HG02973 (cell line): ENCODE data around the gene DUT.

ENCODE experiments used
- ATAC-seq: cut with Tn5 transposase; IDR thresholded peaks from one replicate; pipeline ENCODE4 v1.9.1; 2021; ENCODE audit warnings: moderate library complexity; ENCODE audit not compliant: unreplicated experiment

Gene DUT

DNA sequence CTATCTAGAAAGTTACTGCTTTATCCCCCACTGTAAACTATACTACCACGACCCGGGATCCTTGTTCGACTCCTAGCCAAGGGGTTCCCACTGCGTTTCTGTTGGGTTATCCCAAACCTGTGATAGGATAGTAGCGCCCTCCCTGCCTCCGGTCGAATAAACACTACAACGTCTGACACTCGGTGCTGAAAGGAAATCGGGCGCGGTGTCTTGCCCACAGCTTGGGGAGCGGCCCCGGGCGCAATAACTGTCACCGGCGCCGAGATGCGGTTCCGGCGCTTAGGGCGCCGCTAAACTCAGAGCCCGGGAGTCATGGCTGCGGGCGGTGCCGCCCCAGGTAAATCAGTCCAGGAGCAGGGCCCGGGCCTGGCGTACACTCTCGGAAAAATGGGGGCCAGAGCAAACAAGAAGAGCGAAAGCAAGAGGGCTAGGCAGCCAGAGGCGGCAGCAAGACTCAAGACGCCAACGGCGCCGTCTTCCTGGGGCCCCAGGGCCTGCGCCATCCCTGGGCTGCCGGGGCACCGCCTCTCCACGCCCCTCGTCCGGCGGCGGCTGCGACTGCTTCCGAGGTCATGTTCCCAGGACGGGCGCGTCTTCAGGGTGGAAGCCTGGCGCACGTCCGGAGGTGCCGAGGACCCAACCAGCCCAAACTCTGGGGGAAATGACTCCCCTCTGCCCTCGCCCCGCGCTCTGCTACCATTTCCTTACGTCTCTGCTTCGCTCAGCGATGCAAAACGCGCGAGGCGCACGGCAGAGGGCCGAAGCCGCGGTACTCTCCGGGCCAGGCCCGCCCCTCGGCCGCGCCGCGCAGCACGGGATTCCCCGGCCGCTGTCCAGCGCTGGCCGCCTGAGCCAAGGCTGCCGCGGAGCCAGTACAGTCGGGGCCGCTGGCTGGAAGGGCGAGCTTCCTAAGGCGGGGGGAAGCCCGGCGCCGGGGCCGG is at the start of gene DUT:
TSS of gene DUT (plus strand) at position 575 of the 941 bp plus-strand sequence. CDS start at position 662, 87 bp downstream.
- peak; percentile 79 for ATAC-seq

DNA sequence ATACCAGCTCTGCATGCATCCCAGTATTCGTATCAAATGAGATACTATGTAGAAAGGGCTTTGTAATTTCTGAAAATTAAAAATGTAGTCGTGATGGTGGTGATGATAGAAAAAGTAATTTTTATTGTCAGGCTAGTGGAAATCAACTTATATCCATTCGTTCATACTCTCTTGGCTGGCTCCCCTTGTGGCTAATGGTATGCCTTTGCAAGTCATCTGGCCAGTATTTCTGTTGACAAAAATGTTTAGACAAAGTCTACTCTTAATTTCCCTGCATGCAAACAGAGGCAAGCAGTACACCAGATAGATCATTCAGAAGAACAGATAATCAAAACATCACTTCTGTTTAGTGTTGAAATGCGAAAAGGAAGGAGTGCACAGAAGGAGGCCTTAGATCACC is 49.6 kb upstream of the DUT start:
- ATAC-seq = no peak

DNA sequence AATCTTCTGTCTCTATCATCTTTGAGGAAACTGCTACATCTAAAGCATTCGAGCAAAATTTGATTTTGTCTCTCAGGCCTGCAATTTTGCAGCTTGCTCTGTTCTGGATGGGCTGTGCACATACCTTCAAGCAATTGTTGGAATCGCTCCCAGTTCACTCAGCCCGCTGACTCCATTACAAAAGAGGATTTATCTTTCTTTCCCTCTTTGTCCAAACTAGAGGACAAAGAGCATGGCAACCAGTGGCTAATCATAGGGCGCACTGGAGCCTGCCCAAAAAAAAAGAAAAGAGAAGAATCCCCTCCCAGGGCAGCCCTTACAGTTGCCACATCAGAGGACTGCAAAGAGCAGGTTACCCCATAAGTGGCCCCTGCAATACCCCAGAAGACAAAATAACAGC is 49.0 kb upstream of the DUT start:
- ATAC-seq = no peak

DNA sequence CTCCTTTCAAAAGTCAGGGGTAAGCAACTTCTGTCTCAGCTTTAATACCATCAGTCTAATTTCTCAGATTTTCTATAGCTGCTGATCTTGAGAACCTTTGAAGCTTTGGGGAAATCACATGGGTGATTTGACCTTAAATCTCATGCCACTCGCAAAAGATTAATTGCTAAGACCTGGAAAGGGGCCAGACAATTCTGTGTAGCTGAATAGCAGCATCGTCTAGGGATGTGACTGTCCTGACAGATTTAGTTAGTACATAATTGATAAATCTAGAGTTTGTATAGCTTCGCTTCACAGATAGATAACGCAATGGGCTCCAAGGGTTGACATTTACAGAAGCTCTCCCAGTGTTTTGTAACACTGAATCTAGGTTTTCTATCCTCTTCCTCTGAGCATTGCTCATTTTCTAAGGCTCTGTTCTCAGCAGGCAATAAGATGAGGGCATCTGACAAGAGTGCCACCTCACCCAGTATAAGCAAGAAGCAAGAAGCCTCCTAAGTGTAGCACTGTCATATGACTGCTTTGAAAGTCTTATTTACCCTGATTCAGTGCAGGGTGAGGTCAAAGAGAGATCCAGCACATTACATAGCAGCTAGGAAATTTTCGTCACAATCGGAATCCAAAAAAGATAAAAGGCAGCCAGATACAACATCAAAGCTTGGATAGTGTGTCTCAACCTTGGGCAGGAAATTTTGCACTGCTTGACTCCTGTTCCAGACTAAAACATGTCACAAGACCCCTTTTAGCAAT is 47.7 kb upstream of the DUT start:
- ATAC-seq = no peak

DNA sequence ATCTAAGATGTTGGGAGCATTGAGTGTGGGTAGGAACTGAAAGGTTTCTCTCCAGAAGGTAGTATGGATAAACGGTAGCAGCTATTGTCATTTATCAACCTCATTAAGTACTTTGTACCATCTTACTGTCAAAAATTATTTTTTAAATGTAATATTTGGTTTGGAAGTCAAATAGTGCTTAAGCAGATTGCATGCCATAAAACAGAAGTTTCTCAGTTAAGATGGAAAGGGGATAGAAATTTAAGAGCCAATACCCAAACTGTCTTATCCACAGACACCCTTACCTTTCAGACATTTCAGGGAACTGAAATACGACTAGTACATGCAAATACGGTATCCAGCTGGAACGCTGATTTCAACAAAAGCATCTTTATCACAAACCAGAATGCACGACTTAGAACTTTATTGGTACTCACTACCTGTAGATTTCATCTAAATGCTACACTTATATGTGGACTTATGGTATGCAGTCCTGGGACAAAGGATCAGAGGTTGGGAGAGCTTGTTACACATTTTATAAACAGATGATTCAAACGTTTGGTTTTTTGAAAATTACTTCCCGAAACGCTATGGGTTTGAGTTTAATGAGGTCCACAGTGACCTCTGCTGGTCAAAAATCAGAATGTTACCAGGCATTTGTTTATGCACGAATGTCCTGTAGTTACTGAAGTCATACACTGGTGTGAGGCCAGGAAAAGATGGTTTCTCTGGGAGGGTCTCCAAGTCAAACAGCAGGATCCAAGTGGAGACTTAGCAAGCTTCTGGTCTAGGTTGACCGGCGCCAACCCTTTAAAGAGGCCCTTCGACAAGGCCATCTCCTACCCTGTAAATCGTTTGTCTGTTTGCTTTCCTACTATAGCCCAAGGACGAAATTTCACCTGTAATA is 45.7 kb upstream of the DUT start:
- peak; percentile 81 for ATAC-seq

DNA sequence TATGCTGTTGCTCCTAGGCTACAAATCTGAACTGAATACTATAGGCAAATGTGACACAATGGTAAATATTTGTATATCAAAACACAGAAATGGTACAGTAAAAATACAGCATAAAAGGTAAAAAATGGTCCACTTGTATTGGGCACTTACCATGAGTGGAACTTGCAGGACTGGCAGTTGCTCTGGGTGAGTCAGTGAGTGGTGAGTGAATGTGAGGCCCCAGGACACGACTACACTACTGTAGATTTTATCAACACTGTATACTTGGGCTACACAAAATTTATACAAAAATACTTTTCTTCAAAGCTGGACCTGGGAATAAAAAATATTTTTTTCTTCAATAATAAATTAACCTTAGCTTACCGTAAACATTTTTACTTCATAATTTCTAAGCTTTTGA is 41.6 kb upstream of the DUT start:
- no peak for ATAC-seq

DNA sequence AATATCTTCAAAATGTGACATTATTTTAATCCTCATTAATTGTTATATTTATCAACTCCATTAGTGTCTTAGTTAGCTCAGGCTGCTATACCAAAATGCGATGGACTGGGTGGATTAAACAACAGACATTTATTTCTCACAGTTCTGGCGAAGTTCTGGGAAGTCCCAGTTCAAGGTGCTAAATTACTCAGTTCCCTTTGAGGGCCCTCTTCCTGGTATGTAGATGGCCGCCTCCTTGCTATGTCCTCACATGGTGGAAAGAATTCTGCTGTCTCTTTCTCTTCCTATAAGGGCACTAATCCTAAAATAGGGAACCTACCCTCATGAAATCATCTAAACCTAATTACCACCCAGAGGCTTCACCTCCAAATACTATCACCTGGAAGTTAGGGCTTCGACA is 38.8 kb upstream of the DUT start:
- no peak for ATAC-seq

DNA sequence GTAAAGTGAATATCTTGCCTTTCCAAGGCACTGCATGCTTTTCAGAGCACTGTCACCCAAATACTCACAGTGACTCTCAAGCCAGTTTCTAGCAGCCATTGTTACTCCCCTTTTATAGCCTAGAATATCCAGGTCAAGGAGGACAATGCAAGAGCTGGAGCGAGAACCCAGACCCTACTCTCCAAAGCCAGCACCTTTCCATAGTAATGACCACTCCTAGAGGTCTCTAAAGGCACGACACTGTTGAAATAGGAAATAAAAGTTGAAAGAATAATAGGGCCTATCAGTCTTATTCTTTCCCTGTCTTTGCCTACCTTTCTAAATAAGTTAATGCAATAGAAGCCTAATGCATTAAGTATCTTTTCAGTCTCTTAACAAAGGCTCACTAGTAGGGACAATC is 33.6 kb upstream of the DUT start:
- ATAC-seq = no peak

DNA sequence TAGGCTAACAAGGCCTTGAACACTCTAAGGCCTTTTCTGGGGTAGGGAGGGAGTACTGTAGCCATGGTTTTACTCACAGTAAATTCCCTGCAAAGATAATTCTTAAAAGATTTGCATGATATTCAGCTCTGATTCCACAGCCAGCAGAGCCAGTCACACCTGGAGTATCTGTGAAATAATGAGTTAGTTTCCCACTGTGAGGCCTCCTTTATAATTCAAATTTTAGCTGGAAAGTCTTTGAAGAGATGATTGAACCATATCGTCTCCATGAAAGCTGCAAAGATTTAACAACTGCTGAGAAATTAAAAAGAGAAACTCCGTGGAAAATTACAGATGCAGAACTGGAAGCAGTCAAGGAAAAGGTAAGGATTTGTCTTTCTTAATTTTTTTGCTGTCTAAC is 32.3 kb upstream of the DUT start:
- ATAC-seq = no peak

DNA sequence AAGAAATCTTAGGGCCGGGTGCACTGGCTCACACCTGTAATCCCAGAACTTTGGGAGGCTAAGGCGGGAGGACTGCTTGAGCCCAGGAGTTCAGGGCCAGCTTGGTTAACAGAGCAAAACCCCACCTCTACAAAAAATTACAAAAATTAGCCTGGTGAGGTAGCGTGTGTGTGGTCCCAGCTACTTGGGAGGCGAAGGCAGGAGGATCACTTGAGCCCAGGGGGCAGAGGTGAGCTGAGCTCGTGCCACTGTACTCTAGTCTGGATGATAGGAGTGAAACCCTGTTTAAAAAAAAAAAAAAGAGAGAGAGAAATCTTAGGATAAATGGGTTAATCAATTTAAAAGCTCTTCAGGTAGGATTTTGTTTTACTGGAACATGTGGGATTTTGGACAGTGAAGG is 31.2 kb upstream of the DUT start:
- no peak for ATAC-seq

DNA sequence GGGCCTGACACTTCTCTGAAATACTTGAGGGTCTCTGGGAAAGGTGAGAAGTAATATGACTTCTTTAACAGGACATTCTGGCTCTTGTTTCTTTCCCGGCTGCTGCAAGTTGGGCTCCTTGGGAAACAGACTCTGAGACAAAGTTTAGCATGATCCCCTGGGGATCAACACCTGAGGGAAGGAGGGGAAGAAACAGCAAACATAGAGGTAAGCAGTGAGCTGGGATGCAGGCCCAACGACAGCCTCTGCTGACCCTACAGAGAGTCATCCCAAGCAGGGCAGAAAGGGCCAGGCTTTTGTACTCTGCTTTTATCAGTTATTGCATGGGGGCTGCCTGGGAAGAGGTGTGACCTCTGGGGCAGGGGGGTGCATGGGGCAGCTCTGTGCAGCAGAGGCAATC is 26.8 kb upstream of the DUT start:
- ATAC-seq = no peak

DNA sequence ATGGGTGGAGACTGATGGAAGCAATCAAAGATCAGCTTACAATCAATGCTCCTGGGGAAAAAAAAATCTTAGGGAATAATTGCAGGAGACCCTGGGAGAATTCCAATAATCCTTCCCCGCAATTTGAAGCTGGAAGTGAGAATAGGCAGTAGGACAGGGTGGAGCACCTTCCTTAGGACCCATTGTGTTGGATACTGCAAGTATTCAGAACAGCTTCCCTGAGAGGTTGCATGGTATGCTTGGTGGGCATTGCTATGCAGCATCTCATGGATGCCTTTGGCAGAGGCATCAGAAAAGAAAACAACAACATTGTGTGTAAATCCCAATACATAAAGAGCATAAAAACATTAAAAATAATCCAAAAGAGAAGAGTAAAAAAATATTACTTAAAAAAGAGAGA is 24.6 kb upstream of the DUT start:
- no peak for ATAC-seq

DNA sequence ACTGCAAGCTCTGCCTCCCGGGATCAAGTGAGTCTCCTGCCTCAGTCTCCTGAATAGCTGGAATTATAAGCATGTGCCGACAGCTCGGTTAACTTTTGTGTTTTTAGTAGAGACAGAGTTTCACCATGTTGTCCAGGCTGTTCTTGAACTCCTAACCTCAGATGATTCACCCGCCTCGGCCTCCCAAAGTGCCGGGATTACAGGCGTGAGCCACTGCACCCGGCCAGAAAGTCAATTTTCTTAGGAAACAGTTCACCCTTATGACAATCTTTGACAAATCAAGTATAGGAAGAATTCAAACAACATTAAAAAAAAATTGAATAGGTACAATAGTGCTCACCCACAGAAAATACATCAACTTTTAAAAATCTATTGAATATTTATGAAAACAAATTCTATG is 23.6 kb upstream of the DUT start:
- no peak for ATAC-seq

DNA sequence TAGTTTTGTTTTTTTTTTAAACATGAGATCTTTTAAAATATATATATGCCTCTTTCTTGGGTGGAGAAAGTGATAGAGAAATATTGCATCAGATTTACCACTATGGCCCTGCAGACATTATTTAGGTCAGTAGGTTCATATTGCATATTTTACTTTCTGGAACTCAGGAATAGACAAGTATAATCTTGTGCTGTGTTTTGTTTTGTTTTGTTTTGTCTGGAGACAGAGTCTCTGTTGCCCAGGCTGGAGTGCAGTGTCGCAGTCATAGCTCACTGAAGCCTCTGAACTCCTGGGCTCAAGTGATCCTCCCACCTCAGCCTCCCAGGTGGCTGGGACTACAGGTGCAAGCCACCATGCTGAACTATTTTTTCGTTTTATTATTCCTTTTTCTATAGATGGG is 21.5 kb upstream of the DUT start:
- ATAC-seq = no peak

DNA sequence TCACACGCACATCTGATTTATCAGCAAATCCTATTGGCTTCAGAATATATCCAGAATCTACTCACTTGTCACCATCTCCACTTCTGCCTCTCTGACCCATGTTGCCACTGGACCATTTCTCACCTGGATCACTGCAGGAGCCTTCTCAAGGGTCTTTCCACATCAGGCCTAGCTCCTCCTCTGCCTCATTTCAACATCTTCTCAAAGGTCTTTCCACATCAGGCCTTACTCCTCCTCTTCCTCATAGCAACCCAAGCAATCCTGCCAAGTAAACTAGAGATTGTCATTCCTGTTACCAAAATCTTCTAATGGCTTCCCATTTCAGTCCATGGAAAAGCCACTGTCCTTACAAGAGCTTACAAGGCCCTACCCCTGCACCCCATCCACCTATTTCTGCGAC is 18.0 kb upstream of the DUT start:
- ATAC-seq = no peak

DNA sequence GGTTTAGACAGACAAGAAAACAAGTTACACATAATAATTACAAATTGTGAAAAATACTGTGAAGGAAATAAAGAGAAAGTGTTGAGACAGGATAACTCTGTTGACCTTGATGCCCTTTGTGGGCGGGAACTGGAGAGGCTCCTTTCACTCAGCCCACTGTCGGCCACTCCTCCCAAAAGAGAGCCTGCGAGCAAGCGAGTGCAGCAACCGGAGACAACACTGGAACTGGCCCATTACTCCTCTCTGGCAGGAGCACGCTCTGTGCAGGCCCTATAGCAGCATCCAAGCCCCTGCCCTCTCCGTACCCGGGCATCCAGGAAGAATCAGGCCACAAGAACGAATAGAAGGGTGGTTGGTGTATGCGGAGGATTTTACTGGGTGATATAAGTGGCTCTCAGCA is 16.2 kb upstream of the DUT start:
- no peak for ATAC-seq

DNA sequence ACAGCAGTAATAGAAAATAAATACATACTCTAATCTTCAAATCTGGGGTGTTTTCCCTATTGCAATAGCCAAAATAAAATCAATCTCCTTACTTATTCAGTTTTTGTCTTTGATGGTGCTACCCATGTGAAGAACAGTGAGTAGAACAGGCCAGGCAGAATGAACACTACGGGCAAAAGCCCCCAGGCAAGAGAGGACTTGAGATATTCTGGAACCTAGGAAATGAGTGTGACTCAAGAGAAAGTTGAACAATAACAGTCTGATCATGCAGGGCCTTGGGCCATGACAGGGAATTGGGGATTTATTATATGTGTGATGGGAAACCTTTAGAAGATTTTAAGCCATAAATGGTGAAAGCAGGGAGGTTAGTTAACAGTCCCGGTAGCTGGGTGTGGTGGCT is 14.0 kb upstream of the DUT start:
- no peak for ATAC-seq

DNA sequence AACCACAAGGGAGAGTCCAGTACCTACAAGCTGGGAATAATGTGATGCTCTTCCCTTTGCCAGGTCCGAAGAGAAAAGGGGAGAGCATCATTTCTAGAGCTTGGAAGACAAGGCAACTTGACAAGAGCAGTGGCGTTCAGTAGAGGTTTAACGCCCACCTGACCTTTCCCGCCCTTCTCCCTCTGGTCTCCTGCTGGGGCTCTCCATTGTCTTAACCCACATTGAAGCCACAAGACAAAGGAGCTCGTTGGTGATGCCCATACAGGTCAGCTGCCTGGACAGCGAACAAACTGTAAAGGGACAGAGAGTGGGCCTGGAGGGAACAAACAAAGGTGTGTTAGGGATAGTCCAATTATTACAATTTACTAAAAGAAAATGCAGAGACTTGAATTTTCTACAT is 13.1 kb upstream of the DUT start:
- no peak for ATAC-seq

DNA sequence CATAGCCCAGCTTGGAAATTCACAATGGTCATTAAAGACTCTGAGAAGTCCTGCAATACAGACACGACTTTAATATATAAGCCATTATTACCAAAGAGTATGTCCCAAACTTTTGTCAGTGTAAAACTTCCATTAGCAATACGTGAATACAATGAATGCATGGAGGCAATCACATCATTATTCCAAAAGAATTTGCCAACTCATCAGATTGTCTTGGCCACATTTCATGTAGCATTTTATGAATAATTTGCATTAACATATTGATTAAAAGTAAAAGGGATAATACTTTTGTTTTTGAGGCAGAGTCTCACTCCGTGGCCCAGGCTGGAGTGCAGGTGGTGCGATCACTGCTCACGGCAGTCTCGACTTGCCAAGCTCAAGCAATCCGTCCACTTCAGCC is 7.9 kb upstream of the DUT start:
- ATAC-seq = no peak

DNA sequence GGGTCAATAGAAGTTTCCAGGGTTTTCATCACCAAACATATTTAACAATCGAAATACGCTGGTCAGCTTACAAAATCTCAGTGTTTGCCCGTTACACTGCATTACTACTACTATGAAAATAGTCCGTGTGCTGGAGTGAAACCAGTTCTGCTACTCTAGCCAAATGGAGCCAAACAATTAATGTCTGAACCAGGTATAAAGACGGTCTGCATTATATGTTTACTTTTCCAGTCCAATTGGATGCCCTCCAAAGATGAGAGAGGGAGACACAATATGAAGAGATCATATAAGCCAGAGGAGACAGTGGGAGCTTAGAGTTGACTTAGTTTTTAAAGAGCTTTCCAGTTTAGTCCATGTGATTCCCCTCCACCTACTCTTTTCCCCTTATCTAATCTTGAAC is 6.3 kb upstream of the DUT start:
- ATAC-seq = no peak

DNA sequence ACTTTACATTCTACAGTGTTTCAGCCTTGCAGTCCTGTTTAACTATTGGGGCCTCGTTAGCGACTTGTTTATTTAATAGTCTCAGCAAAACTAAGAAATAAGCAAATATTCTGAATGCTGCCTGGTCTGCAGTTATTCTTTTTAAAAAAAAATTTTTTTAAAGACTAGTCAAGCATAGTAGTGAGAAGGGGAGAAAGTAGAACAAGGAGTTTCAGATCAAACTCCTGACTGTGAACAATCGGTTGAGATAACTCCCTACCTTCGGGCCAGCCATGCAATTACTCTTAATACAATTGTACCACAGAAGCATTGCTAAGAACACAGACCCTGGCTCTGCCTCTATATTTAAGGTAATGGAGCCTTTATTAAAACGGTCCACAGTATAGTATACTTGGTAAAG is 5.8 kb upstream of the DUT start:
- no peak for ATAC-seq
